HepG2 (cell line): ENCODE measurements around the gene CAPG. TPM values are rescaled to one million over a fixed set of nuclear protein-coding genes. Genes with fewer than 3 reads are reported as not detected.

Source experiments
- CENPT ChIP-seq: sonication (generic); formaldehyde crosslinking; IDR thresholded peaks from 2 replicates; pipeline ENCODE4 v1.8.0; 2022; ENCODE audit warnings: low read depth, mild to moderate bottlenecking, moderate library complexity, missing genetic modification reagents
- ISL2 ChIP-seq: sonication (generic); formaldehyde crosslinking; IDR thresholded peaks from 2 replicates; pipeline ENCODE4 v1.5.0; 2020; ENCODE audit warnings: missing genetic modification reagents
- KDM5B ChIP-seq: sonication (generic); formaldehyde crosslinking; IDR thresholded peaks from 2 replicates; pipeline ENCODE4 v1.4.0; 2020; ENCODE audit warnings: missing genetic modification reagents, mild to moderate bottlenecking, borderline replicate concordance
- KLF11 ChIP-seq: IDR thresholded peaks from 2 replicates; pipeline ENCODE4 v1.6.1; 2016; ENCODE audit warnings: missing compliant biosample characterization
- NFKB2 ChIP-seq: sonication (generic); formaldehyde crosslinking; IDR thresholded peaks from 2 replicates; pipeline ENCODE4 v1.4.0; 2020; ENCODE audit warnings: missing genetic modification reagents, borderline replicate concordance
- ZFP36 ChIP-seq: fragments of 150-350 bp; IDR thresholded peaks from 2 replicates; pipeline ENCODE4 v1.6.1; 2018; ENCODE audit warnings: borderline replicate concordance, low read length, low read depth; ENCODE audit not compliant: partially characterized antibody
- ZNF317 ChIP-seq: sonication (generic); formaldehyde crosslinking; IDR thresholded peaks from 2 replicates; pipeline ENCODE4 v1.5.0; 2020; ENCODE audit warnings: mild to moderate bottlenecking, missing genetic modification reagents
- ZNF350 ChIP-seq: sonication (generic); formaldehyde crosslinking; IDR thresholded peaks from 2 replicates; pipeline ENCODE4 v1.4.0; 2020; ENCODE audit warnings: mild to moderate bottlenecking, low read depth, missing genetic modification reagents, borderline replicate concordance
- polyA plus RNA-seq, 8 experiments: library from polyadenylated mRNA; depleted of rRNA in 3 of 8; stranded (reverse) in 7 of 8; unstranded in 1 of 8; fragments of >200 nt; fragmentation: Illumina TruSeq in 4 of 8; extraction: Trizol in 4 of 8; gene quantifications; 2 replicates each; pipeline versions ENCODE4 v1.2.1 to v1.2.3, GENCODE V29; 2011 to 2016; ENCODE audit warnings: low read depth in 4 of 8, missing spikeins in 1 of 8, mixed read lengths in 1 of 8; ENCODE audit not compliant: insufficient read depth in 1 of 8
- total RNA-seq, 5 experiments: library from RNA; depleted of rRNA; stranded (reverse); fragments of >200 nt; fragmentation: Illumina TruSeq; extraction: Trizol; gene quantifications; 2 replicates each; pipeline ENCODE4 v1.2.3, GENCODE V29; 2016; ENCODE audit warnings: low read depth in 1 of 5
- TF ChIP-seq, protein P1 (sequence below): sonication (generic); formaldehyde crosslinking; IDR thresholded peaks from 2 replicates; pipeline ENCODE4 v1.4.0; 2020; ENCODE audit warnings: missing genetic modification reagents, borderline replicate concordance
- TF ChIP-seq, protein P2 (sequence below): sonication (generic); formaldehyde crosslinking; IDR thresholded peaks from 2 replicates; pipeline ENCODE4 v1.4.0; 2020; ENCODE audit warnings: mild to moderate bottlenecking, missing genetic modification reagents
- TF ChIP-seq, protein P3 (sequence below), 2 experiments: sonication (generic) in 1 of 2; formaldehyde crosslinking in 1 of 2; IDR thresholded peaks; 2 replicates each; pipeline versions ENCODE4 v1.4.0 to v1.6.1; 2016 to 2020; ENCODE audit warnings: borderline replicate concordance in 1 of 2, low read depth in 1 of 2, mild to moderate bottlenecking in 1 of 2, missing genetic modification reagents in 1 of 2
- TF ChIP-seq, protein P4 (sequence below): sonication (generic); formaldehyde crosslinking; IDR thresholded peaks from 2 replicates; pipeline ENCODE4 v1.5.0; 2020; ENCODE audit warnings: mild to moderate bottlenecking, low read depth, missing genetic modification reagents, borderline replicate concordance
- TF ChIP-seq, protein P5 (sequence below): IDR thresholded peaks from 2 replicates; pipeline ENCODE4 v1.4.0; 2020; ENCODE audit warnings: mild to moderate bottlenecking, missing genetic modification reagents

The CAPG gene
- total and polyA plus RNA-seq, 2 of the 13 experiments (the other 11 are each of a cell fraction or from before 2014, with no cell fraction given) = 12.7 to 18.2 TPM

DNA sequence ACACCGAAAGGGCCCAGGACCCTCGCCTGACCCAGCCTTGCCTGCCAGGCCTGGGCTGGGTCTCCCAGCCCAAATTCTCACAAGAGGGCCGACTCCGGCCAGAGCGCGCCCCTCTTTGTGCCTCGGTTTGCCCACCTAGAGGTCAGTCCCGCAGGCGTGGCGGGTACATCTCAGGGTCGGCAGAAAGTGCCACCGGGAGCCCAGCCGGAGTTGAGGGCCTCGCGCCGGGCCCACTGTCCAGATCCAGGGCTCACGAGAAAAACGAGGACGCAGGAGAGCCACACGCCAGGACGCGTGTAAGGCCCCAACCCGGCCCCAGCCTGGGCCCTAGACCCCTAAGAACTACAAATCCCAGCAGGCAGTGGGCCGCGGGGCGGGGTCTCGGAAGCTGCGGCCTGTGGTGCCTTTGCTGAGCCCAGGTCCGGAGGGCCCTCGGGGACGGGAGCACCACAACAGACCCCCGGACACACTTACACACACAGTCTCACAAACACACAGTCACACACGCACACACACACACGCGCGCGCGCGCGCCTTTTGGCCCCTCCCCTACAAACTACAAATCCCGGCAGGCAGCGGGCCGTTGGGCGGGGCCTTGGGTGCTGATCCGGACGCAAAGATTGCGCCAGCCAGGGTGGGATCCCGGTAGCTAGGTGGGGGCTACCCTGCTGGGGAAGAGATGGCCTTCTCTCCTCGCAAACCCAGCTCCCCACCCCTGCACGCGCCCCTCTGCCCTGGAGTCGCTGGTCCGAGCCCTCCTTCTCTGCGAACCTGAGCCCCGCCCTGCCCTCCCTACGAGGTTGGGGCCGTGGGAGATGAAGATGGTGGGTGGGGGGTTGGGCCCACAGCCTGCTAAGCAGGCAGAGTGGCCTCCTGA, 8.2 kb upstream of the CAPG start, which contains the start of gene SH2D6 (continued):
- TF ChIP-seq, protein P1, sequence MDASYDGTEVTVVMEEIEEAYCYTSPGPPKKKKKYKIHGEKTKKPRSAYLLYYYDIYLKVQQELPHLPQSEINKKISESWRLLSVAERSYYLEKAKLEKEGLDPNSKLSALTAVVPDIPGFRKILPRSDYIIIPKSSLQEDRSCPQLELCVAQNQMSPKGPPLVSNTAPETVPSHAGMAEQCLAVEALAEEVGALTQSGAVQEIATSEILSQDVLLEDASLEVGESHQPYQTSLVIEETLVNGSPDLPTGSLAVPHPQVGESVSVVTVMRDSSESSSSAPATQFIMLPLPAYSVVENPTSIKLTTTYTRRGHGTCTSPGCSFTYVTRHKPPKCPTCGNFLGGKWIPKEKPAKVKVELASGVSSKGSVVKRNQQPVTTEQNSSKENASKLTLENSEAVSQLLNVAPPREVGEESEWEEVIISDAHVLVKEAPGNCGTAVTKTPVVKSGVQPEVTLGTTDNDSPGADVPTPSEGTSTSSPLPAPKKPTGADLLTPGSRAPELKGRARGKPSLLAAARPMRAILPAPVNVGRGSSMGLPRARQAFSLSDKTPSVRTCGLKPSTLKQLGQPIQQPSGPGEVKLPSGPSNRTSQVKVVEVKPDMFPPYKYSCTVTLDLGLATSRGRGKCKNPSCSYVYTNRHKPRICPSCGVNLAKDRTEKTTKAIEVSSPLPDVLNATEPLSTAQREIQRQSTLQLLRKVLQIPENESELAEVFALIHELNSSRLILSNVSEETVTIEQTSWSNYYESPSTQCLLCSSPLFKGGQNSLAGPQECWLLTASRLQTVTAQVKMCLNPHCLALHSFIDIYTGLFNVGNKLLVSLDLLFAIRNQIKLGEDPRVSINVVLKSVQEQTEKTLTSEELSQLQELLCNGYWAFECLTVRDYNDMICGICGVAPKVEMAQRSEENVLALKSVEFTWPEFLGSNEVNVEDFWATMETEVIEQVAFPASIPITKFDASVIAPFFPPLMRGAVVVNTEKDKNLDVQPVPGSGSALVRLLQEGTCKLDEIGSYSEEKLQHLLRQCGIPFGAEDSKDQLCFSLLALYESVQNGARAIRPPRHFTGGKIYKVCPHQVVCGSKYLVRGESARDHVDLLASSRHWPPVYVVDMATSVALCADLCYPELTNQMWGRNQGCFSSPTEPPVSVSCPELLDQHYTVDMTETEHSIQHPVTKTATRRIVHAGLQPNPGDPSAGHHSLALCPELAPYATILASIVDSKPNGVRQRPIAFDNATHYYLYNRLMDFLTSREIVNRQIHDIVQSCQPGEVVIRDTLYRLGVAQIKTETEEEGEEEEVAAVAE (CRISPR knock-in tag) = no peak; the same call in 1 of the 2 replicates
- TF ChIP-seq, protein P2, sequence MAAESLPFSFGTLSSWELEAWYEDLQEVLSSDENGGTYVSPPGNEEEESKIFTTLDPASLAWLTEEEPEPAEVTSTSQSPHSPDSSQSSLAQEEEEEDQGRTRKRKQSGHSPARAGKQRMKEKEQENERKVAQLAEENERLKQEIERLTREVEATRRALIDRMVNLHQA (CRISPR knock-in tag) = no peak
- TF ChIP-seq ZNF317 (CRISPR knock-in tag) (no peak), KDM5B (CRISPR knock-in tag) (peak; percentile 70), ISL2 (CRISPR knock-in tag) (peak; percentile 59; the same call in 1 of the 2 replicates), NFKB2 (peak; percentile 85), ZNF350 (CRISPR knock-in tag) (peak; percentile 86; the same call in 1 of the 2 replicates), ZFP36 (no peak), CENPT (CRISPR knock-in tag) (no peak), KLF11 (peak; percentile 40; the same call in 1 of the 2 replicates)
- TF ChIP-seq, protein P3, sequence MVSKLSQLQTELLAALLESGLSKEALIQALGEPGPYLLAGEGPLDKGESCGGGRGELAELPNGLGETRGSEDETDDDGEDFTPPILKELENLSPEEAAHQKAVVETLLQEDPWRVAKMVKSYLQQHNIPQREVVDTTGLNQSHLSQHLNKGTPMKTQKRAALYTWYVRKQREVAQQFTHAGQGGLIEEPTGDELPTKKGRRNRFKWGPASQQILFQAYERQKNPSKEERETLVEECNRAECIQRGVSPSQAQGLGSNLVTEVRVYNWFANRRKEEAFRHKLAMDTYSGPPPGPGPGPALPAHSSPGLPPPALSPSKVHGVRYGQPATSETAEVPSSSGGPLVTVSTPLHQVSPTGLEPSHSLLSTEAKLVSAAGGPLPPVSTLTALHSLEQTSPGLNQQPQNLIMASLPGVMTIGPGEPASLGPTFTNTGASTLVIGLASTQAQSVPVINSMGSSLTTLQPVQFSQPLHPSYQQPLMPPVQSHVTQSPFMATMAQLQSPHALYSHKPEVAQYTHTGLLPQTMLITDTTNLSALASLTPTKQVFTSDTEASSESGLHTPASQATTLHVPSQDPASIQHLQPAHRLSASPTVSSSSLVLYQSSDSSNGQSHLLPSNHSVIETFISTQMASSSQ (IDR thresholded peaks at IDR 0.05; ENCODE audit: low read depth) = peak; percentile 55; the same call in 1 of the 2 replicates
- TF ChIP-seq, protein P3 (CRISPR knock-in tag; IDR thresholded peaks at IDR 0.05; ENCODE audit: borderline replicate concordance) = peak; percentile 73; the same call in 1 of the 2 replicates
- TF ChIP-seq, protein P4, sequence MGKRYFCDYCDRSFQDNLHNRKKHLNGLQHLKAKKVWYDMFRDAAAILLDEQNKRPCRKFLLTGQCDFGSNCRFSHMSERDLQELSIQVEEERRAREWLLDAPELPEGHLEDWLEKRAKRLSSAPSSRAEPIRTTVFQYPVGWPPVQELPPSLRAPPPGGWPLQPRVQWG = no peak
- TF ChIP-seq, protein P5, sequence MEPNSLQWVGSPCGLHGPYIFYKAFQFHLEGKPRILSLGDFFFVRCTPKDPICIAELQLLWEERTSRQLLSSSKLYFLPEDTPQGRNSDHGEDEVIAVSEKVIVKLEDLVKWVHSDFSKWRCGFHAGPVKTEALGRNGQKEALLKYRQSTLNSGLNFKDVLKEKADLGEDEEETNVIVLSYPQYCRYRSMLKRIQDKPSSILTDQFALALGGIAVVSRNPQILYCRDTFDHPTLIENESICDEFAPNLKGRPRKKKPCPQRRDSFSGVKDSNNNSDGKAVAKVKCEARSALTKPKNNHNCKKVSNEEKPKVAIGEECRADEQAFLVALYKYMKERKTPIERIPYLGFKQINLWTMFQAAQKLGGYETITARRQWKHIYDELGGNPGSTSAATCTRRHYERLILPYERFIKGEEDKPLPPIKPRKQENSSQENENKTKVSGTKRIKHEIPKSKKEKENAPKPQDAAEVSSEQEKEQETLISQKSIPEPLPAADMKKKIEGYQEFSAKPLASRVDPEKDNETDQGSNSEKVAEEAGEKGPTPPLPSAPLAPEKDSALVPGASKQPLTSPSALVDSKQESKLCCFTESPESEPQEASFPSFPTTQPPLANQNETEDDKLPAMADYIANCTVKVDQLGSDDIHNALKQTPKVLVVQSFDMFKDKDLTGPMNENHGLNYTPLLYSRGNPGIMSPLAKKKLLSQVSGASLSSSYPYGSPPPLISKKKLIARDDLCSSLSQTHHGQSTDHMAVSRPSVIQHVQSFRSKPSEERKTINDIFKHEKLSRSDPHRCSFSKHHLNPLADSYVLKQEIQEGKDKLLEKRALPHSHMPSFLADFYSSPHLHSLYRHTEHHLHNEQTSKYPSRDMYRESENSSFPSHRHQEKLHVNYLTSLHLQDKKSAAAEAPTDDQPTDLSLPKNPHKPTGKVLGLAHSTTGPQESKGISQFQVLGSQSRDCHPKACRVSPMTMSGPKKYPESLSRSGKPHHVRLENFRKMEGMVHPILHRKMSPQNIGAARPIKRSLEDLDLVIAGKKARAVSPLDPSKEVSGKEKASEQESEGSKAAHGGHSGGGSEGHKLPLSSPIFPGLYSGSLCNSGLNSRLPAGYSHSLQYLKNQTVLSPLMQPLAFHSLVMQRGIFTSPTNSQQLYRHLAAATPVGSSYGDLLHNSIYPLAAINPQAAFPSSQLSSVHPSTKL = peak; percentile 18; the same call in 1 of the 2 replicates
